ENCODE measurements around the gene KLK6. TPM values are rescaled to one million over a fixed set of nuclear protein-coding genes. Genes with fewer than 3 reads are reported as not detected.

Gene KLK6
- total RNA-seq, 2 experiments from 2014 or later, result not detected

DNA sequence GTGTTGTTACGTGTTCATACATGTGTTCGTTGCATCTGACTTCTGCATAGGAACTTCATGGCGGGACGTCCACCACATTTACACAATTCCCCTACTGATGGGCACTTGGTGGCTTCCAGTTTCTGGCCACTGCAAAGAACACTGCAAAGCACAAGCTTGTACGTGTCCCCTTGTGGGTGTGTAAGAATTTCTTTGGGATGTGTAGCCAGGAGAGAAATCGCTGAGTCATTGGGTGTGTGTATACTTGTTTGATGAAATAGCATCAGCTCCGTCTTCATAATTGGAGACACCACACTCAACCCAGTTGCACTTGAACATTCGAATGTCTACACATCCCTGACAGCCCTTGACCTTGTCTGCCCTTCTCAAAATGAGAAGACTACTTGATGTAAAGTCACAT is 35.8 kb downstream of the KLK6 start:
- Mint-ChIP-seq H3K4me1 (ENCODE audit: low read depth) (peaks cover 3% of the 10 kb centered on the region), H3K4me3 (no peak overlapping the region), H3K9me3 (ENCODE audit: insufficient read depth) (no peaks in the 10 kb centered on the region), H3K27me3 (ENCODE audit: low read depth) (peaks cover 15% of the 10 kb centered on the region), H3K27ac (no peak overlapping the region), H3K36me3 (ENCODE audit: low read depth) (no peaks in the 10 kb centered on the region)
- CTCF ChIA-PET, result interaction anchor here (1.3 kb wide), 1 partner anchor 12 kb away, joined by 4 read pairs; no protein-coding TSS in a partner anchor
- POLR2A ChIA-PET, result no interaction called here
- DNase-seq (no peak), ATAC-seq (no peak)

DNA sequence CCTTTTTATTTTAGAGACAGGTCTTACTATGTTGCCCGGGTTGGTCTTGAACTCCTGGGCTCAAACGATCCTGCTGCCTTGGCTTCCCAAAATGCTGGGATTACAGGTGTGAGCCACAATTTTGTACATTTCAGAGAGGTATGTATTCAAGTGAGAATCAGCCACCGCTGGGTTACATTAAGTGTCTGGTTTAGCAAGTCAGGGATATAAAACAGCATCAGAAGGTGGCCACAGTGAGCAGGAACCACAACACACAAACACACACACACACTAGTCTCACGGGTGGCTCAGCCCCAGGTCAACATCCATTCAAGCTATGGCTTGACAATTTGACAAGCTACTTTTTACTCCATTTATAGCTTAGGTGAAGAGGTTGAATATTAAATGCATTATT is 36.7 kb downstream of the KLK6 start:
- Mint-ChIP-seq H3K9me3 (ENCODE audit: insufficient read depth) (no peaks in the 10 kb centered on the region), H3K4me1 (ENCODE audit: low read depth) (peaks cover 3% of the 10 kb centered on the region), H3K27me3 (ENCODE audit: low read depth) (peaks cover 15% of the 10 kb centered on the region), H3K4me3 (no peak overlapping the region), H3K27ac (no peak overlapping the region), H3K36me3 (ENCODE audit: low read depth) (no peaks in the 10 kb centered on the region)
- ATAC-seq, result no peak
- no peak for DNase-seq
- POLR2A ChIA-PET, result no interaction called here
- CTCF ChIA-PET, result interaction anchor here (1.3 kb wide), 1 partner anchor 11 kb away, joined by 4 read pairs; no protein-coding TSS in a partner anchor

DNA sequence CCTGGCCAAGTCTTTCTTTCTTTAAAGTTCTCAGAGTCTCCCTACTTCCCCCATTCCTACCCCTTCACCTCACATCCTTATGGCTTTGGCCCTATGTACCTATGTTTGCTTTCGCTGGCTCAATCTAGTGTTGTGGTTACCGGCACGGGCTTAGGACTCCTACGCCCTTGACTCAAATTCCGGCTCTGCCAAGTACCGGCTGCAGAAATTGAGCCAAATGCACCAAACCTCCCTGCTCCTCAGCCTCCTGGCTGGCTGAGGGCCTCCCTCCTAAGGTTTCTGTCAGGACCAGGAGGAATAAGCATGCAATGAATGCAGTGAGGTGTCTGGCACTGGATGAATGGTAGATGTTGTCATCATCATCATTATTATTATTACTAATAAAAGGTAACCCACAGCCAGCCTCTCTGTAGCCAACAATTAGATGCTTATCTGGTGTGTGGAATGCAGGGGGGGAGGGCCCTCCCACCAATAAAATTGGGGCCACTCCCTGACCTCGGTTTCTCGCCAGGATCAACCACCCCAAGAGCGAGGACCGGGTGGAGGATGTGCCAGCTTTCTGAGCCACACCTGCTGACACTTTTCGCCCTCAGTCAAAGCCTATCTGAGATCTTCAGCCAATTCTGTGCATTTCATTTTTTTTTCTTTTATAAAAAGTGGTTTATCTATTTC is 37.2 kb downstream of the KLK6 start:
- H3K4me1 Mint-ChIP-seq (ENCODE audit: low read depth), result peaks cover 3% of the 10 kb centered on the region
- DNase-seq (no peak), ATAC-seq (no peak)
- H3K27me3 Mint-ChIP-seq (ENCODE audit: low read depth), result peaks cover 15% of the 10 kb centered on the region
- POLR2A ChIA-PET, result no interaction called here
- no peak overlapping the region for H3K4me3 Mint-ChIP-seq
- no peaks in the 10 kb centered on the region for H3K36me3 Mint-ChIP-seq (ENCODE audit: low read depth)
- no peak overlapping the region for H3K27ac Mint-ChIP-seq
- CTCF ChIA-PET, result no interaction called here
- no peaks in the 10 kb centered on the region for H3K9me3 Mint-ChIP-seq (ENCODE audit: insufficient read depth)

DNA sequence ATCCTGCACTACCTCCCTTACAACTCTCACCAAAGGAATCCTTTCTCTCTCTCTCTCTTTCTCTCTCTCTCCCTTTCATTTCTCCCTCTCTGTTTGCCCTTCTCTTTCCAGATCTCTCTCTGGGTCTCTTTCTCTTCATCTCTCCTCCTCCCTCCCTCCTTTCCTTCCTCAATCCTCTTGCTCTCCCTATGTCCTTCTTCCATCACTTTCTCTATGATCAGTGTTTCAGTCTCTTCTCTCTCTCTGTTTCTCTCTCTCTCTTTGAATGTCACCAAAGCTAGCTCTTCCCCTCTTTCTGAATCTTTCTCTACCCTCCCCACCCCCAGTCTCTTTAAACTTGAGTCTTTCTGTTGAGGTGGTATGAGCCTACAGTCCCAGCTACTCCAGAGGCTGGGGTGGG is 38.4 kb downstream of the KLK6 start:
- no peak for DNase-seq
- CTCF ChIA-PET, result interaction anchor here (1.3 to 2.1 kb wide), 3 partner anchors 10 to 165 kb away, joined by 4 to 6 read pairs (median 6); no protein-coding TSS in a partner anchor

DNA sequence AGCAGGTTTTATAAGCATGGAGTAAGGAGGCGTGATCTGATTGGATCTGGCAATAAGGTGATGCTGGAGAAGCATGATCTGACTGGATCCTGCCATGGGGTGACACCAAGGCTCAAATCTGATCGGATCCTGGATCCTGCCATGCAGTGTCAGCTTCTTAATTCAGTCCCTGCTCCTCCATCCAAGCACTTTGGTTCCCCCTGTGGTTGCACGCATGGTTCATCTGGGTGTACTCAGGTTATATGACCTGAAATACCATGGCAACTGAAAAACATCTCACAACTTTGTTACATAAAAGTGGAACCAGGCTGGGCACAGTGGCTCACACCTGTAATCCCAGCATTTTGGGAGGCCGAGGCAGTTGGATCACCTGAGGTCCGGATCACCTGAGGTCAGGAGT is 40.6 kb downstream of the KLK6 start:
- Mint-ChIP-seq H3K27me3 (ENCODE audit: low read depth) (peaks cover 18% of the 10 kb centered on the region), H3K4me3 (no peak overlapping the region), H3K27ac (no peak overlapping the region), H3K36me3 (ENCODE audit: low read depth) (no peaks in the 10 kb centered on the region), H3K9me3 (ENCODE audit: insufficient read depth) (no peaks in the 10 kb centered on the region), H3K4me1 (ENCODE audit: low read depth) (peaks cover 3% of the 10 kb centered on the region)
- ChIA-PET CTCF (interaction anchor here (1.2 kb wide), 1 partner anchor 92 kb away, joined by 3 read pairs; no protein-coding TSS in a partner anchor), POLR2A (no interaction called here)
- ATAC-seq, result no peak
- no peak for DNase-seq

More for the DNA sequence above, 38.4 kb downstream of the KLK6 start:
- Mint-ChIP-seq H3K36me3 (ENCODE audit: low read depth) (no peaks in the 10 kb centered on the region), H3K27me3 (ENCODE audit: low read depth) (peaks cover 18% of the 10 kb centered on the region), H3K4me1 (ENCODE audit: low read depth) (peaks cover 3% of the 10 kb centered on the region), H3K4me3 (no peak overlapping the region), H3K27ac (no peak overlapping the region), H3K9me3 (ENCODE audit: insufficient read depth) (no peaks in the 10 kb centered on the region)
- ATAC-seq, result no peak
- POLR2A ChIA-PET, result no interaction called here

DNA sequence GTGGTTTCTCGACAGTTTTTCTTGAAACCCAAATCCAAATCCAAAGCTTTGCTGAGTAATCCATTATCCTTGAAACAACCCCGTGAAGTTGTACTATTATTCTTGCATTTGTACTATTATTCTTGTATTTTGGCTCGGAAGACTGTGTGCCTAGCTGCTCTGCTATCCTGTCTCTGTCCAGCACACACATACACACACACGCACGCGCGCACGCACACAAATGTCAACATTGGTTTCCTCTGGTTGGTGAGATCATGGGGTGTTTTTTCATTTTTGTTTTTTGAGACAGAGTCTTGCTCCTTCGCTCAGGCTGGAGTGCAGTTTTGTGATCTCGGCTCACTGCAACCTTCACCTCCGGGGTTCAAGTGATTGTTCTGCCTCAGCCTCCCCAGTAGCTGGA is 43.2 kb downstream of the KLK6 start:
- ATAC-seq, result no peak
- Mint-ChIP-seq H3K27me3 (ENCODE audit: low read depth) (peaks cover 12% of the 10 kb centered on the region), H3K4me1 (ENCODE audit: low read depth) (peaks cover 16% of the 10 kb centered on the region), H3K36me3 (ENCODE audit: low read depth) (no peaks in the 10 kb centered on the region), H3K4me3 (no peak overlapping the region), H3K27ac (no peak overlapping the region), H3K9me3 (ENCODE audit: insufficient read depth) (no peaks in the 10 kb centered on the region)
- CTCF ChIA-PET, result interaction anchor here (0.6 kb wide), 1 partner anchor 171 kb away, joined by 3 read pairs; no protein-coding TSS in a partner anchor
- no peak for DNase-seq
- POLR2A ChIA-PET, result no interaction called here

DNA sequence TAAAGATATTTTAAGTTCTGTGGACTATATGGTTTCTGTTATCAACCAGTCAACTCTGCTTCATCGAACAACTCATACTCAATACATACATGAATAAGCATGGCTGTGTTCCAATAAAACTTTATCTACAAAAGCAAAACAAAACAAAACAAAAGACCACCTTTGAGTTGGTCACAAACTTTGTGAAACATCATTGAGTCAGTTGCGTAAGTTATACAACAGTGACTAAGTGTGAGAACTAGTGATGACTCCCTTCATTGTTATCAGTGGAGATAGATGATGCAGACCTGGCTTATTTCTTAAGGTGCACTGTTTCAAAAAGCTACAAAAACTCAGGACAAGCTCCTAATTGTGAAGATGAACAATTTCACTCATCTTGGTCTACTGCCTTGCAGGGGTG is 43.7 kb downstream of the KLK6 start:
- POLR2A ChIA-PET, result no interaction called here
- Mint-ChIP-seq H3K36me3 (ENCODE audit: low read depth) (no peaks in the 10 kb centered on the region), H3K27ac (no peak overlapping the region), H3K27me3 (ENCODE audit: low read depth) (peaks cover 9% of the 10 kb centered on the region), H3K4me1 (ENCODE audit: low read depth) (peaks cover 16% of the 10 kb centered on the region), H3K9me3 (ENCODE audit: insufficient read depth) (no peaks in the 10 kb centered on the region), H3K4me3 (no peak overlapping the region)
- DNase-seq (no peak), ATAC-seq (no peak)
- CTCF ChIA-PET, result no interaction called here

DNA sequence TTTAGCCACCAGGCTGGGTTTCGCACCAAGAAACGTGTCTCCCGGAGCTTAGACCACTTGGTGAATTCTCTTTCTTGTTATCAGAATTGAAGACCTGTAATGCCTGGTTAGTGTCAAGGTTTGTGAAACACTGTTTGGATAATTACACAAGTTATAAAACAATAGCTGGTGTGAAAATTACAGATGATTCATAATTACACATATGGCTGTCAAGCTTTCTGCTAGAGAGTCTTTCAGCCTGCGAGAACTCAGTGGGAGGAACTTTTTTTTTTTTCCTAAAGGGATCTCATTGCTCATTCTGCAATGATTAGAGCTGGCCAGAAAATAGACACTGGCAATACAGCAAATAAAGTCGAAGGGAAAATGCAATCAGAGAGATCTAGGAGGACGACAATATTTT is 44.8 kb downstream of the KLK6 start:
- ATAC-seq, result no peak
- POLR2A ChIA-PET, result no interaction called here

DNA sequence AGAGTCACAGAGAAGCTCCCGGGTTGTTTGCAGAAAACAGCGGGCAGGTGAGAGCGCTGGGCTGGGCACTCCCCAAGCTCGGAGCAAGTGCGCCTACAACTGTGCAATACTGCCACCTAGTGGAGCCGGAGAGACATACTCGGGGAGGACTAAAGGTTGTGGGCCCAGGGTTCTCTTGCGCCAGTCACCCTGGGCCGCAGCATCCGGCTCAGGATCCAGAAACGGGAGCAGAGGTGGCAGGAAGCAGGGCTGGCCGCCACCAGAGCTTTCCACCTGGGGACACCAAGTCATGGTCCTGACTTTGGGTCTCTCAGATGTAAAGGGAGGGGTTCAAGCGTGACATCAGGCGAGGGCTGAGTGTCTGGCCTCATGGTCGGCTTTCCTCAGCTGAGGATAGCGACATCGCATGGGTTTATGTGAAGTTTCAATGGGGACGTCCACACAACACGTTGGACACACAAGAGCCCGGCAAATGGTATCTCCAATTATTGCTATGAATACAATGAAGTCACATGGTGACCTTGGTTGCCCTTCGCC is 47.0 kb downstream of the KLK6 start:
- Mint-ChIP-seq H3K27ac (no peak overlapping the region), H3K4me3 (no peak overlapping the region), H3K4me1 (ENCODE audit: low read depth) (peaks cover 13% of the 10 kb centered on the region), H3K9me3 (ENCODE audit: insufficient read depth) (no peaks in the 10 kb centered on the region), H3K36me3 (ENCODE audit: low read depth) (no peaks in the 10 kb centered on the region), H3K27me3 (ENCODE audit: low read depth) (peaks cover 20% of the 10 kb centered on the region)
- ATAC-seq, result peak; percentile 100
- ChIA-PET CTCF (interaction anchor here (0.6 to 2.5 kb wide), 40 partner anchors 8 to 593 kb away, joined by 3 to 13 read pairs (median 3); partner anchors contain the start of gene CLEC11A), POLR2A (no interaction called here)
- peak; percentile 89 for DNase-seq

More for the DNA sequence above, 44.8 kb downstream of the KLK6 start:
- no peak overlapping the region for H3K4me3 Mint-ChIP-seq
- H3K27ac Mint-ChIP-seq, result no peak overlapping the region
- peaks cover 16% of the 10 kb centered on the region for H3K27me3 Mint-ChIP-seq (ENCODE audit: low read depth)
- CTCF ChIA-PET, result no interaction called here
- no peaks in the 10 kb centered on the region for H3K9me3 Mint-ChIP-seq (ENCODE audit: insufficient read depth)
- peaks cover 13% of the 10 kb centered on the region for H3K4me1 Mint-ChIP-seq (ENCODE audit: low read depth)
- no peaks in the 10 kb centered on the region for H3K36me3 Mint-ChIP-seq (ENCODE audit: low read depth)
- no peak for DNase-seq

DNA sequence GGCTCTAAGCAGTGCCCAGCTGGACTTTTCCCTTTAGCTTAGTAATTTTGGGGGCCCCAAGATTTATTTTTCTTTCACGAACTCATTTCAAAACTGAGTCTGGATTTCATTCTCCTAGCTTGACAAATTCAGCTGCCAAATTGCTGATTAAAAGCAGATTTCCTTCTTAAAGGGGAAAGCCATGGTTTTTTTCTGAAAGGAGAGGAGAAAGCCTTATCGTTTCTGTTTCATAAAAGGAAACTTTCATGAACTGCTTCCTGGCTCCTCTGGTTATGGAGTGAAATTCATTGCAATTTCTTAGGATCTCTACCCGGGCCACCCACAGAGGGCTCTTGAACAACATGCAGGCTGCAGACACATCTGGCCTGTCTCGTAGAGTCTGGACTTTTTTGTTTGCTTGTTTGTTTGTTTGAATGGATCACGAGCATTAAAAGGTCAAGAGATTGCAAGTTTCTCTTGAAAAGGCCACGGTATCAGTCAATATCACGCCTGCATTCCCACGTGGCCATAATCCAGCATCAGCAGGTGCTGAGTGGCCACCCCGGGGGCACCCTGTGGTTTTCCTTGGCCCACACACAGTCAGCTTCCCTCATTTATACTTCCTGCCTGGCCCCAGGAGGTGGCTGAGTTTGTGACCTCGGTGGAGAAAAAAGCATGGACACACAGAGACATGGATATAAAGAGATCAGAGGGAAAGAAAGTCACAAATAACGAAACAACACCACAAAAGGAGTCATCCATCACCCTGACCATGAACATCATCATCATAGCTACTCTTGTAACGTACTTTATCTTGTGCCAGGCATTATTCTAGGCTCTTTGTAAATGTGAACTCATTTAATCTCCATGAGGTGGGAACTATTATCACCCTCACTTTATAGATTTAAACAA is 47.7 kb downstream of the KLK6 start:
- no peak overlapping the region for H3K27ac Mint-ChIP-seq
- H3K9me3 Mint-ChIP-seq (ENCODE audit: insufficient read depth), result no peaks in the 10 kb centered on the region
- no peak overlapping the region for H3K4me3 Mint-ChIP-seq
- ChIA-PET CTCF (interaction anchor here (0.6 to 2.5 kb wide), 40 partner anchors 9 to 594 kb away, joined by 3 to 13 read pairs (median 3); partner anchors contain the start of gene CLEC11A), POLR2A (no interaction called here)
- H3K36me3 Mint-ChIP-seq (ENCODE audit: low read depth), result no peaks in the 10 kb centered on the region
- peaks cover 20% of the 10 kb centered on the region for H3K27me3 Mint-ChIP-seq (ENCODE audit: low read depth)
- ATAC-seq, result peak; percentile 43
- no peak for DNase-seq
- H3K4me1 Mint-ChIP-seq (ENCODE audit: low read depth), result peaks cover 13% of the 10 kb centered on the region

DNA sequence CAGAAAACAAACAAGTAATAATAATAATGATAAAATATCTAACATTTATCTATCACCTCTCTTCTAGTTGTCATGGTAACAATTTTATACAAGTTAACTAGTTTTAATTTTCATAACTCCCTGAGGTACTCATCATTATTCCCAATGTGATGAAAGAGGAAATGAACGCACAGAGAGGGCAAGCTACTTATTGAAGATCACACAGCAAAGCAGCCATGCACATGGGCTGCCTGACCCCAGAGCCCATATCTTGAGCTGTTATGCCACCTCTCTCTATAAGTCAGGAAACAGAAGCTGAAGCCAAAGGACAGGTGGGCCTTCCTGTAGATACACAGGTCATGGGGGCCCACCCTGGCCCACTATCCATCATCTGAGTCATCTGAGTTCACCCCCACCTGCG is 53.3 kb downstream of the KLK6 start:
- Mint-ChIP-seq H3K27ac (no peak overlapping the region), H3K9me3 (ENCODE audit: insufficient read depth) (no peaks in the 10 kb centered on the region), H3K4me1 (ENCODE audit: low read depth) (no peaks in the 10 kb centered on the region), H3K4me3 (no peak overlapping the region), H3K36me3 (ENCODE audit: low read depth) (no peaks in the 10 kb centered on the region), H3K27me3 (ENCODE audit: low read depth) (peaks cover 14% of the 10 kb centered on the region)
- CTCF ChIA-PET, result no interaction called here
- ATAC-seq, result no peak
- POLR2A ChIA-PET, result no interaction called here
- DNase-seq, result no peak
